GM12801 (cell line): ENCODE measurements around the gene SETBP1.

Experiments
- CTCF ChIP-seq: IDR thresholded peaks from one replicate; pipeline ENCODE4 v1.5.1; 2011; ENCODE audit warnings: control low read depth; ENCODE audit not compliant: insufficient read length; ENCODE audit errors: extremely low read depth

The SETBP1 gene

GRCh38 chr18:44777457-44778192 is 96.9 kb downstream of the SETBP1 start:
- no peak for TF ChIP-seq CTCF

GRCh38 chr18:44778788-44779187 is 98.1 kb downstream of the SETBP1 start:
- no peak for TF ChIP-seq CTCF

- no peak for TF ChIP-seq CTCF
Observed at GRCh38 chr18:44779753-44780292, 99.1 kb downstream of the SETBP1 start.

- TF ChIP-seq CTCF: no peak
Observed at GRCh38 chr18:44781886-44782285, 101.2 kb downstream of the SETBP1 start.

GRCh38 chr18:44782617-44783016 is 101.9 kb downstream of the SETBP1 start:
- TF ChIP-seq CTCF: no peak

- no peak for TF ChIP-seq CTCF
Observed at GRCh38 chr18:44783371-44783770, 102.7 kb downstream of the SETBP1 start.

- no peak for TF ChIP-seq CTCF
Observed at GRCh38 chr18:44786257-44786656, 105.6 kb downstream of the SETBP1 start.
